Hepatocyte (in vitro differentiated cells): ENCODE measurements around the gene TDRD6. TPM values are rescaled to one million over a fixed set of nuclear protein-coding genes. Genes with fewer than 3 reads are reported as not detected.

Experiments
- DNase-seq: peaks from one replicate; pipeline ENCODE4 v3.0.0-alpha.2; 2016; ENCODE audit warnings: low spot score
- H2AFZ ChIP-seq: fragments of 200-600 bp; sonication (generic); 2 replicates; pipeline ENCODE4 v1.6.0; 2016; ENCODE audit warnings: antibody characterized with exemption, mild to moderate bottlenecking
- H3K27ac ChIP-seq: fragments of 200-600 bp; sonication (generic); 2 replicates; pipeline ENCODE4 v1.5.1; 2016; ENCODE audit warnings: mild to moderate bottlenecking
- H3K27me3 ChIP-seq: fragments of 200-600 bp; sonication (generic); 2 replicates; pipeline ENCODE4 v1.6.1; 2016
- H3K36me3 ChIP-seq: fragments of 200-600 bp; sonication (generic); replicated peaks from 2 replicates; pipeline ENCODE4 v1.5.1; 2016; ENCODE audit warnings: low read depth; ENCODE audit not compliant: insufficient read depth
- H3K4me1 ChIP-seq: fragments of 200-600 bp; sonication (generic); 2 replicates; pipeline ENCODE4 v1.5.1; 2016; ENCODE audit warnings: mild to moderate bottlenecking, moderate library complexity; ENCODE audit not compliant: insufficient read depth
- H3K4me2 ChIP-seq: fragments of 200-600 bp; sonication (generic); 2 replicates; pipeline ENCODE4 v1.6.0; 2016
- H3K4me3 ChIP-seq: fragments of 200-600 bp; sonication (generic); 2 replicates; pipeline ENCODE4 v1.5.1; 2016; ENCODE audit warnings: mild to moderate bottlenecking
- H3K79me2 ChIP-seq: fragments of 200-600 bp; sonication (generic); 2 replicates; pipeline ENCODE4 v1.6.0; 2017; ENCODE audit warnings: mild to moderate bottlenecking
- H3K9me2 ChIP-seq: fragments of 200-600 bp; sonication (generic); replicated peaks from 2 replicates; pipeline ENCODE4 v1.6.0; 2017; ENCODE audit warnings: mild to moderate bottlenecking; ENCODE audit not compliant: insufficient read depth
- H3K9me3 ChIP-seq: fragments of 200-600 bp; sonication (generic); 2 replicates; pipeline ENCODE4 v1.5.1; 2016; ENCODE audit warnings: low read depth, mild to moderate bottlenecking
- H4K20me1 ChIP-seq: fragments of 200-600 bp; sonication (generic); 2 replicates; pipeline ENCODE4 v1.6.0; 2016; ENCODE audit warnings: mild to moderate bottlenecking; ENCODE audit not compliant: insufficient read depth, poor library complexity, severe bottlenecking
- CTCF ChIP-seq: fragments of 200-600 bp; sonication (generic); IDR thresholded peaks from 2 replicates; pipeline ENCODE4 v1.5.1; 2016; ENCODE audit warnings: antibody characterized with exemption, mild to moderate bottlenecking; ENCODE audit not compliant: poor library complexity
- EZH2 ChIP-seq: fragments of 200-600 bp; sonication (generic); IDR thresholded peaks from 2 replicates; pipeline ENCODE4 v1.6.1; 2016; ENCODE audit warnings: antibody characterized with exemption, mild to moderate bottlenecking, borderline replicate concordance
- EZH2phosphoT487 ChIP-seq: fragments of 200-600 bp; sonication (generic); IDR thresholded peaks from one replicate; pipeline ENCODE4 v1.6.1; 2018; ENCODE audit warnings: antibody characterized with exemption, mild to moderate bottlenecking, low read depth, moderate library complexity; ENCODE audit not compliant: unreplicated experiment, severe bottlenecking
- WGBS: methylation state at CpG from one replicate; pipeline ENCODE4 v1.1.6; 2016; ENCODE audit warnings: low lambda C conversion rate; ENCODE audit errors: missing lambda C conversion rate; 5-methylcytosine and 5-hydroxymethylcytosine counted together
- polyA plus RNA-seq: library from polyadenylated mRNA; unstranded; fragments of >200 nt; fragmentation: Nextera tagmentation; extraction: Ambion mirVana; gene quantifications from 2 replicates; pipeline ENCODE4 v1.2.1, GENCODE V29; 2016
- total RNA-seq: library from RNA; depleted of rRNA; stranded (reverse); fragments of >200 nt; gene quantifications from 2 replicates; pipeline ENCODE4 v1.2.3, GENCODE V29; 2014

Gene TDRD6
- total and polyA plus RNA-seq, 2 experiments from 2014 or later: 0.20 to 0.34 TPM

- no peaks in the 10 kb centered on the region for H3K9me3 ChIP-seq
- no peaks in the 10 kb centered on the region for H4K20me1 ChIP-seq
- no peak overlapping the region for H3K4me2 ChIP-seq
- H3K79me2 ChIP-seq: no peaks in the 10 kb centered on the region
- no peak overlapping the region for H3K27ac ChIP-seq
- DNase-seq: no peak
- no peak overlapping the region for H2AFZ ChIP-seq
- WGBS: 63% methylated on average over 1 of the region's 1 CpG
- H3K9me2 ChIP-seq: no peaks in the 10 kb centered on the region
- TF ChIP-seq EZH2 (no peak), CTCF (no peak), EZH2phosphoT487 (no peak)
- no peaks in the 10 kb centered on the region for H3K36me3 ChIP-seq
- no peaks in the 10 kb centered on the region for H3K4me1 ChIP-seq
- no peak overlapping the region for H3K4me3 ChIP-seq
- H3K27me3 ChIP-seq: peaks cover 4% of the 10 kb centered on the region
Observed at GRCh38 chr6:46690911-46691451, 3.3 kb downstream of the TDRD6 start.

- H3K9me3 ChIP-seq: no peaks in the 10 kb centered on the region
- H3K27me3 ChIP-seq: peaks cover 26% of the 10 kb centered on the region
- TF ChIP-seq EZH2 (no peak), CTCF (no peak), EZH2phosphoT487 (no peak)
- 72% methylated on average over 1 of the region's 1 CpG for WGBS
- no peak overlapping the region for H2AFZ ChIP-seq
- H3K27ac ChIP-seq: no peak overlapping the region
- H3K4me1 ChIP-seq: no peaks in the 10 kb centered on the region
- H3K4me2 ChIP-seq: no peak overlapping the region
- H3K79me2 ChIP-seq: no peaks in the 10 kb centered on the region
- H3K36me3 ChIP-seq: no peaks in the 10 kb centered on the region
- no peak overlapping the region for H3K4me3 ChIP-seq
- H3K9me2 ChIP-seq: no peaks in the 10 kb centered on the region
- no peaks in the 10 kb centered on the region for H4K20me1 ChIP-seq
- DNase-seq: no peak
Observed at GRCh38 chr6:46699970-46700369, 12.3 kb downstream of the TDRD6 start.

- Histone ChIP-seq H3K27me3 (peaks cover 32% of the 10 kb centered on the region), H3K4me2 (no peak overlapping the region), H3K27ac (no peak overlapping the region), H3K79me2 (no peaks in the 10 kb centered on the region), H3K9me2 (no peaks in the 10 kb centered on the region), H4K20me1 (no peaks in the 10 kb centered on the region), H3K4me3 (no peak overlapping the region), H3K9me3 (no peaks in the 10 kb centered on the region), H3K36me3 (no peaks in the 10 kb centered on the region), H2AFZ (no peak overlapping the region), H3K4me1 (no peaks in the 10 kb centered on the region)
- DNase-seq: no peak
- 27% methylated on average over 3 of the region's 3 CpGs for WGBS
- TF ChIP-seq CTCF (no peak), EZH2phosphoT487 (no peak), EZH2 (no peak)
Observed at GRCh38 chr6:46704562-46704961, 16.9 kb downstream of the TDRD6 start.

- Histone ChIP-seq H3K27me3 (peaks cover 25% of the 10 kb centered on the region), H3K4me2 (no peak overlapping the region), H4K20me1 (no peaks in the 10 kb centered on the region), H2AFZ (no peak overlapping the region), H3K79me2 (no peaks in the 10 kb centered on the region), H3K4me1 (no peaks in the 10 kb centered on the region), H3K9me3 (no peaks in the 10 kb centered on the region), H3K27ac (no peak overlapping the region), H3K4me3 (no peak overlapping the region), H3K36me3 (no peaks in the 10 kb centered on the region), H3K9me2 (no peaks in the 10 kb centered on the region)
- WGBS: 96% methylated on average over 2 of the region's 2 CpGs
- DNase-seq: no peak
- TF ChIP-seq CTCF (no peak), EZH2 (no peak), EZH2phosphoT487 (no peak)
Observed at GRCh38 chr6:46706464-46706863, 18.8 kb downstream of the TDRD6 start.
